Fibroblast of the conjunctiva (primary cell): ENCODE measurements around the gene CRX.
A peak's percentile ranks its signal among the peaks of the same experiment; 100 is the strongest.
"Not testable (repeated sequence)": the region's sequence is repeated elsewhere in the genome, so short reads cannot be mapped to it uniquely, and the experiment has no call there.

Source experiments
- DNase-seq: peaks from one replicate; pipeline ENCODE4 v3.0.0-alpha.2; 2010; ENCODE audit warnings: low read depth

CRX gene

DNA sequence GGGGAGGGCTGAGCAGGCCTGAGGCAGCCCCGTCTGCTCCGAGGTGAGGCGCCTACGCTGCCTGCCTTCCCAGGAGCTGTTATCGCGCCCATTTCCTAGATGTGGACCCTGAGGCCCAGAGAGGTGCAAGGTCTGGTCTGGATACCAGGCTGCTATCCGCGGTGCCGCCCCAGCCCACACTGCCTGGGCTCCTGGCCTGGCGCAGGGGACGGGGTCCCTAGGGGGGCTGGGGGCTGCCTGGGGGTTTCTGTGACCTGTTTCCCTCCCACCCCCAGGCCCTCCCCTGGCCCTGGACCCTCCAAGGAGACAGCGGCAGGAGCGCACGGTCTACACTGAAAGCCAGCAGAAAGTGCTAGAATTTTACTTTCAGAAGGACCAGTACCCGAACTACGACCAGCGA is 38.1 kb downstream of the CRX start:
- DNase-seq, result not testable (repeated sequence)

DNA sequence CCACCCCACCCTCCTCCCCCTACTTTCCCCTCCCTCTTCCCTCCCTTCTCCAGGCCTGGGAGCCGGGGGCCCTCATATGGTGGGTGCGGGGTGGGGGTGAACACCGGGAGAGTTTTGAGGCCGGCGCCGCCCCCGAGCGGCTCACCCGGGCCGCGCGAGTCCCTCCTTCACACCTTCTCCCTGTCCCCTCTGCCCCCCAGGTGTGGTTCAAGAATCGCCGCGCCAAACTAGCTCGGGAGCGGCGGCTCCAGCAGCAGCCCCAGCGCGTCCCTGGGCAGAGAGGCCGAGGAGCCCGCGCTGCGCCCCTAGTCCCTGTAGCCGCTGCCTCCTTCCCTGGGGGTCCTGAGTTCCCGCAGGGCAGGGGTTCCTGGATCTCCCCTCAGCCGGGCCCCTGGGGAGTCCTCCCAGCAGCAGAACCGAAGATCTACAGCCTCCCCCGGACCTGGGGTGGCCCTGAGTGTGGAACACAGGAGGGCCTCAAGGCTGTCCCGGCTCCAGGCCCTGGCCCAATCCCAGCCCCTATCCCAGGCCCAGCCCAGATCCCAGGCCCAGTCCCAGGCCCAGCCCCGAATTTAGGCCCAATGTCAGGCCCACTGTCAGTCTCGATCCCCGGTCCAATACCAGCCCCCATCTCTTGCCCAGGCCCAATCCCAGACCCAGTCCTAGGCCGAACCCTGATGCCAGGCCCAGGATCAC is 39.0 kb downstream of the CRX start:
- no peak for DNase-seq

DNA sequence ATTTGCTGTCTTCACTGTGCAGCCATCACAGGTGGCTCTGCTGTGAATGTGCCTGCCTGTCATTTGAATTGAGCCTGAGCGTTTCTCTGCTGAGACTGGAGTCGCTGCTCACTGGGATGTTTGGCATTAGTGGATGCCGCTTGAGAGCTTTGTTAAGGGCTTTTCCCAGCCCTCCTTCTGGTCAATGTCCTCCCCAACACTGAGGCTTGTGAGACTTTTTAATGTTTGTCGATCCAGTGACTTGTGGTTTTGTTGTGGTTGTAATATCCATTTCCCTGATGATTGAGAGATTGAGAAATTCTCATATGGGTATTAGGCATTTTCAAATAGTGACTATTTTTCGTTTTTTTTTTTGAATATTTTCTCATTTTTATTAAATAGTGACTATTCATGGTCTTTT is 39.9 kb downstream of the CRX start:
- no peak for DNase-seq

DNA sequence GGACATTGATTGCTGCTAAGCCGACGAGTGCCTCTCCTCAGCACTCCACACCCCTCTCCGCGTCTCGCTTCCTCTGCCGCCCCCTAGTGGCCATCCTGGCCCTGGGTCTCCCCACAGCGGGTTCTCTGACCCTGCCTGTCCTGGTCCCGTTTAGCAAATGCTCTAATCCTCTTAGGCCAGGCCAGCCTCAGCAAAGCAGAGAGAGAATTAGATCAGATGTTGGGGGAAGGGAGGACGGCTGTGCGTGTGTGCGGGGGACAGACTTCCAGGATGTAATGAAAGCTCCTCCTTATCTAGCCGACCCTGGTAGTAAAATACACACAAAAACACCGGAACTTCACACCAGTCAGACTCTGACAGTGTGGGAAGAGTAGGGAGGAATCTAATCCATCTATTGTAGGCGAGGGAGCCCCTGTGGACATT is 41.8 kb downstream of the CRX start:
- peak; percentile 47 for DNase-seq

DNA sequence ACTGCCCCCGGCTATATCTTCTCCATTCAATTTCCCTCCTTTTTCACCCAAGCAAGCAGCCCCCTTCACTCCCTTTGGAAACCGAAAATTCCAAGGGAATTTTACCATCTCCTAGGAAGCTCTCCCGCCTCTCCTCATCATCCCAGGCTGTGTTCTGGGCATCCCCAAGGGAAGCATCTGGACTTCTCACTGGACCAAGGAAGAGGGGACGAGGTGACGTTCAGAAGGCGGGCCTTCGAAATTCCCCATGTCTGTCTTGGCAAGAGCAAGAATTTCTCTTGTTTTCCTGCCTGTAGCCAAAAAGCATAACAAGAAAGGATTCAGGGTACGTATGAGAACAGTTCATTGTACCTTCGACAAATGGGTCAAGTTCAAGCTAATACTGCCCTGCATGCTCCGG is 43.4 kb downstream of the CRX start:
- no peak for DNase-seq

DNA sequence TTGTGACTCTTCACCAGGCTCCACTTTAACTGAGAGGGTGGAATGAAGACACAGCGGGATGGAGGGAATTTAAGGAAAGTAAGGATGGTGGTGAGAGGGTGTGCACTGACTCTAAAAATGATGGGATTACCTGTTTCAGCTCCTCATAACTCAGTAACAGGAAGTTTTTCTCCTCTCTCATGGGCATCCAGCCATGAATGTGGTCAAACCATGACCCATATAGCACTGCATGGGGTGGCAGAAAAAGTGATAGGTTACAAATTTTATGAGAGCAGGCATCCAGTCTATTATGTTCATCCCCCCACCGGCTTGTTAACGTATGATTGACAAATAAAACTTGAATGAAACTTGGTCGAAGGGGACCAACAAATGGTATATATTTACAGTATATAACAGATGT is 57.2 kb downstream of the CRX start:
- DNase-seq, result no peak

DNA sequence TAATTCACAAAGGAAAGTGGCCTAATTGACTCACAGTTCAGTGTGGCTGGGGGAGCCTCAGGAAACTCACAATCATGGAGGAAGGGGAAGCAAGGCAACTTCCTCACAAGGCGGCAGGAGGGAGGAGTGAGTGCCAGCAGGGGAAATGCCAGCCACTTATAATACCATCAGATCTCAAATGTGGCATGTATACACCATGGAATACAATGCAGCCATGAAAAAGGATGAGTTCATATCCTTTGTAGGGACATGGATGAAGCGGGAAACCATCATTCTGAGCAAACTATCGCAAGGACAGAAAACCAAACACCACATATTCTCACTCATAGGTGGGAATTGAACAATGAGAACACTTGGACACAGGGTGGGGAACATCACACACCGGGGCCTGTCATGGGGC is 57.6 kb downstream of the CRX start:
- not testable (repeated sequence) for DNase-seq

DNA sequence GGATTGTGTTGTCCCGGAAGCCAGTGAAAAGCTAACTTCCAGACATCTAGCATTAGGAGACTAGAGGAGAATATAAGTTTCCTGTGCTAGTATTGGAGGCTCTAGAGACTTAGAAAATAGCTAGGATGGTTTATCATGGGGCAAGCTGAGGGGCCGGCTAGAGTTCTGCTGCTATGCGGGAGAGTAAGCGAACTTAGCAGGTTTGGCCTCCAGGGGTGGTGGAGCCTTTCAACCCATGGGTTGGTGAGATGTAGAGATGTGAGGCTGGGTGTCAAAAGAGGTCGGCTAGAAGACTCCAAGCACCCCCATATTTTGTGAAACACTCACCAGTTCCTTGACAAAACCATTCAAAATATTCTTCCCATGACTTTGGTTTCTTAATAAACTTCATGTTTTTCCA is 60.0 kb downstream of the CRX start:
- no peak for DNase-seq

DNA sequence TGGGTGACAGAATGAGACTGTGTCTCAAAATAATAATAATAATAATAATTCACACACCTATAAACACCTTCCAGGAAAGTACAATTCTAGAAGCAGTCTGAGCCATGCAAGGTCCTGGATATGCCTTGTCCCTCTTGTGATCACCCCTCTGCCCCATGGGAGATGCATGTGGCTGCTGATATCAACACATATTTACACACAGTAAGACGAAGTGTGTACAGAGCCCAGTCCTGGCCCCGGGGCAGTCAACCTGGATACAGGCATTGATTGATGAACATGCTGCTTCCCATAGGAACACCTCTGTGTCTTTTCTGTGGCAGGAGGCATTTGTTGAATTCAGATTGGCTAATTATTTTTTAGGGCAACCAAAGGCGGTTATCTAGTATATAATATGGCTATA is 61.2 kb downstream of the CRX start:
- no peak for DNase-seq

DNA sequence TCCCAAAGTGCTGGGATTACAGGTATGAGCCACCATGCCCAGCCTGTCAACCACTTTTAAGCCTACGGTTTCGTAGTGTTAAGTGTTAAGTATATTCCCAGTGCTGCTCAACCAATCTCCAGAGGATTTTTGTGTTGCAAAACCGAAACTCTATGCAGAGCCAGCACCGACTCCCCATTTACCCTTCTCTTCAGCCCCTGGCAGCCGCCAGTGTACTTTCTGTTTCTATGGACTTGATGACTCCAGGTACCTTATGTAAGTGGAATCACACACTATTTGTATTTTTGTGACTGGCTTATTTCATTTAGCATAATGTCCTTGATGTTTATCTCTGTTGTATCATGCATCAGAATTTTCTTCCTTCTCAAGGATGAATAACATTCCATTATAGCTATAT is 63.3 kb downstream of the CRX start:
- DNase-seq, result no peak

DNA sequence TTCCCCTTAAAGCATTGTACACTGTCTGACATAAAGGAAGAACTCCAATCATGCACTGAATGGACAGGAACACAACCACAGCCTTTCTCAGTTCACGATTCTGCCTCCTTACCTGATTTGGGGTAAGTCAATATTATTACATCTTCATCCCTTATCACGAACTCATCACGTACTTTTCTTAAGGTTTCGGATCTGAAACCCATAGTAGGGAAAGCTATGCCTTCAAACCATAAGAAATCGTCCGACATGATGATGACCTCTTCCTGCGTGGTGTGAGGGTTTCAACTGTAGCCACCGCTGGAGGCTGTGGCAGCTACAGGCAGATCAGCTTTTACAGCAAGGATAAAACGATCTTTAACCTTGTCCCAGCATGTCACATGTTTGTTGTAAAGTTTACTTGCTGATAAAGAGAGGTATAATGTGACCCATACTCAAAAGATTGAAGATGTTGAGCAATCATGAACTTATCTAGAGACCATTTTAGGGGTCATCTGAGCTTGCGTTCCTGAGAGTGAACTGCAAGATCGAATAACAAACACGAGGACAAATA is 64.3 kb downstream of the CRX start, which contains the start of gene SULT2A1:
SULT2A1 (minus strand) TSS at position 306 of the 550 bp plus-strand sequence; CDS start at position 248, 58 bp downstream.
- DNase-seq, result no peak

DNA sequence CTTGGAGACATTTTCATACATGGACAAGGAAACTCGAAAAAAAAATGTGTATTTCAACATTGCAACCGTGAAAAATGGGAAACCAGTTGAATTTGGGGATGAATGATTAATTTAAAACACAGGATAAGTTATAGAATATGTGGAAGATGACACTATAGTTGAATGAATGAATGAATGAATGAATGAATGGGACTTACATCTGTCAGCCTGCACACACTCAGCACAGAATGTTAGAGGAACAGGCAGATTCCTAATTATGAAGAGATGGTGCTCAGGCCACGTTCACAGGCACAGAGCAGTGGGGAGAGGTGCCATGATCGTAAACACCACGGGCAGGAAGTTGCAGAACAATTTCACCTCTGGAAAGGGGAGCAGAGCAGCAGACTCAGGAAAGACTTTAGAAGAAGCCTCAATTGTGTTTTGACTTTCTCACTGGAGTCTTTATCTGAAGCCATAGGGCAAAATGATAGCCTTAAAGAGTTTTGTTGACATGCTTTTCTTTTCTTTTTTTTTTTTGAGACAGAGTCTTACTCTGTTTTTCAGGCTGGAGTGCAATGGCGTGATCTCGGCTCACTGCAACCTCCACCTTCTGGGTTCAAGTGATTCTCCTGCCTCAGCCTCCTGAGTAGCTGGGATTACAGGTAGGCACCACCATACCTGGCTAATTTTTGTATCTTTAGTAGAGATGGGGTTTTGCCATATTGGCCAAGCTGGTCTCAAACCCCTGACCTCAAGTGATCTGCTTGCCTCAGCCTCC is 69.3 kb downstream of the CRX start:
- DNase-seq, result no peak

DNA sequence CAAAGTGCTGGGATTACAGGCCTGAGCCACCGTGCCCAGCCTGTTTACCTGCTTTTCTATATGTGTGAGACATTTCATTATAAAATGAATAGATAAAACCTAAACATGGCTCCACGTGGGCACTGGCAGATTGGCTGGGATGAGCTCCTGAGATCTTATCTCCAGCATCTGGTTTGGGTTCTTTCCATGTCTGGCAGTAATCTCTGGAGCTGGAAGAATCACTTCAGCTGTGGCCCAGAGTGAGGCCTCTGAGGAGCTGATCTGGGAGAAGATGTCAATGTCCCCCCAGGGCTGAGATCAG is 69.8 kb downstream of the CRX start:
- DNase-seq, result no peak

DNA sequence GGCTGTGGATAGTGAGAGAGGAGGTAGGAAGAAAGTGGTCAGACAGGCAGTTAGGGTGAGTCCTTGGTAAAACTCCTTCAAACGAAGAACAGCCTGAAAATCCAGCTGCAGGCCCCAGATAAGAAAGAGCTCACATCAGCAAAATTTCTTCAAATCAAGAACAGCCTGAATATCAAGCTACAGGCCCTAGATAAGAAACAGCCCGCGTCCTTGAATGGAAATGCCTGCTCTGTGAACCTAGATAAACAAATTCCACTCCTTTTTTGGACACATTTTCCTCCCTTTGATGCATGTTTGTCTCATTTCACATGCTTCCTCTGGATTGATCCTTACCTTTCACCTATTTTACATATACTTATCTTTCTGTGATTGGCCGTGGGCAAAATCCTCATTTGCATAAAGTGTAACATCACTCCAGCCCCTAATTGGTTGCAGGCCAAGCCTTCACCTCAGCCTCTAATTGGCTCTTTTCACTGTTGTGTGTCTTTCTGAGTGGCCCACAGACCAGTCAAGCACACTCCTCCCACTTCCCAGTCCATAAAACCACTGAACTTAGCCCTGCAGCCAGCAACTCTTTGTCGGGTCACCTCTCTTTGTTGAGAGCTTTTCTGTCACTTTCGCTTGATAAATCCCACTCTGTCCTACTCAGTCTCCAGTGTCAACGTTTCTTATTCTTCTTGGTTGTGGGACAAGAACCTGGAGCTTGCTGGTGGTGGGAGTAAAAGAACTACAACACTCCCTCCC is 70.4 kb downstream of the CRX start:
- DNase-seq, result no peak
